Nephron (organoid): ENCODE measurements around the gene FNDC3B.

Experiments
- H3K27ac Mint-ChIP-seq, 3 experiments: 2 replicates each; pipeline ENCODE4 v1.8.0; 2020; ENCODE audit warnings: mixed read lengths in 3 of 3, mild to moderate bottlenecking in 2 of 3, moderate library complexity in 1 of 3
- H3K27me3 Mint-ChIP-seq: 2 replicates; pipeline ENCODE4 v1.8.0; 2021; ENCODE audit warnings: low read depth, mild to moderate bottlenecking, moderate library complexity, mixed read lengths
- H3K36me3 Mint-ChIP-seq: 2 replicates; pipeline ENCODE4 v1.8.0; 2020; ENCODE audit warnings: low read depth, mixed read lengths
- H3K4me1 Mint-ChIP-seq: 2 replicates; pipeline ENCODE4 v1.8.0; 2020; ENCODE audit warnings: mixed read lengths
- H3K4me3 Mint-ChIP-seq, 3 experiments: 2 replicates each; pipeline ENCODE4 v1.8.0; 2020; ENCODE audit warnings: mild to moderate bottlenecking in 3 of 3, mixed read lengths in 3 of 3, moderate library complexity in 2 of 3
- H3K9me3 Mint-ChIP-seq: 2 replicates; pipeline ENCODE4 v1.8.0; 2020; ENCODE audit warnings: mixed read lengths
- CTCF ChIP-seq, 3 experiments: fragments of 200-600 bp; sonication (generic); IDR thresholded peaks; one replicate each; pipeline ENCODE4 v1.5.0; 2021; ENCODE audit warnings: antibody characterized with exemption in 3 of 3; ENCODE audit not compliant: unreplicated experiment in 3 of 3

Gene FNDC3B

GRCh38 chr3:172171396-172172075 is 132.2 kb downstream of the FNDC3B start:
- H3K36me3 Mint-ChIP-seq: peaks cover 3% of the 10 kb centered on the region
- no peak overlapping the region for H3K4me3 Mint-ChIP-seq
- TF ChIP-seq CTCF (IDR thresholded peaks at IDR 0.05; ENCODE audit: unreplicated experiment in 3 of 3): no peak
- peak overlapping the region; percentile 89 to 96 (median 93) for H3K27ac Mint-ChIP-seq
- H3K4me1 Mint-ChIP-seq: peaks cover 83% of the 10 kb centered on the region
- H3K27me3 Mint-ChIP-seq: no peaks in the 10 kb centered on the region
- no peaks in the 10 kb centered on the region for H3K9me3 Mint-ChIP-seq

DNA sequence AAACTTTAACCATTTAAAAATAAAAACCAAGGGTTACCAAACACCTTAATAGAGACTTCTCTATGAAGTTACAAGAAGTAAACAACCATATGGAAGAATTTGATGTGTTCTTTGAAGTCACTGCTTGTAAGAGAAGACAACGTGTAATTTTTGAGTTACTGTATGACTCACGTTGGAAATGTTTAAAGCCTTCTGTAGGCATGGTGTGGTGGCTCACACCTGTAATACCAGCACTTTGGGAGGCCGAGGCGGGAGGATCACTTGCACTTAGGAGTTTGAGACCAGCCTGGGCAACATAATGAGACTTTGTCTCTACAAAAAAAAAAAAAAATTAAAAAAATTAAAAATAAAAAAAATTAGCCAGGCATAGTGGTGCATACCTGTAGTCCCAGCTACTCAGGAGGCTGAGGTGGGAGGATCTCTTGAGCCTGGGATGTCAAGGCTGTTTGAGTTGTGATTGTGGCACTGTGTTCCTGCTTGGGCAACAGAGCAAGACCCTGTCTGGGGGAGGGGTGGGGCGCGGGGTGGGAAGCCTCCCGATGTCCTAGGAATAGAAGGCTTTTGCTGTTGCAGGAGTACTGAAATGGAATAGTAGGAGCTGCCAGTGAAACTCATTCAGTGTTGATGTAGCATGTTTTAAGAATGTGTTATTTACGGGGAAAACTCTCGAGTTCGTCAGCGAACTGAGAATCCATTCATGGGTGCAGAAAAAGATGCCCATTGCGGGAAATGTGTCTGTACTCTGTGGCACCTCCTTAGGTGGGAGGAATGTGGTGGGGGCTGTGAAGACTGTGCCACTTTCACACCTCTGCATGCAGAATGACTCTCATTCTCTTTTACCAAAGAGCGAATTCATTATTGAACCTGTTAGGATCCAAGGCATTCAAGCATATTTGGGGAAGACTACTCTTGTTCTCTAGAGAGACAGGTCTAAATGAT is 134.2 kb downstream of the FNDC3B start:
- Mint-ChIP-seq H3K36me3 (peaks cover 15% of the 10 kb centered on the region), H3K9me3 (no peaks in the 10 kb centered on the region), H3K4me3 (no peak overlapping the region), H3K4me1 (peaks cover 83% of the 10 kb centered on the region), H3K27ac (peak overlapping the region; percentile 73 to 96 (median 91)), H3K27me3 (no peaks in the 10 kb centered on the region)
- no peak for TF ChIP-seq CTCF (IDR thresholded peaks at IDR 0.05; ENCODE audit: unreplicated experiment in 3 of 3)

- peak overlapping the region in 2 of 3 experiments; percentile 7 to 10 for H3K4me3 Mint-ChIP-seq
- peaks cover 74% of the 10 kb centered on the region for H3K4me1 Mint-ChIP-seq
- no peaks in the 10 kb centered on the region for H3K27me3 Mint-ChIP-seq
- H3K27ac Mint-ChIP-seq: peak overlapping the region; percentile 73 to 96 (median 91)
- peaks cover 15% of the 10 kb centered on the region for H3K36me3 Mint-ChIP-seq
- no peak for TF ChIP-seq CTCF (IDR thresholded peaks at IDR 0.05; ENCODE audit: unreplicated experiment in 3 of 3)
- no peaks in the 10 kb centered on the region for H3K9me3 Mint-ChIP-seq
Measured at GRCh38 chr3:172174513-172175253, 135.3 kb downstream of the FNDC3B start.

- peaks cover 76% of the 10 kb centered on the region for H3K4me1 Mint-ChIP-seq
- no peaks in the 10 kb centered on the region for H3K9me3 Mint-ChIP-seq
- peak overlapping the region in 2 of 3 experiments; percentile 7 to 10 for H3K4me3 Mint-ChIP-seq
- no peak for TF ChIP-seq CTCF (IDR thresholded peaks at IDR 0.05; ENCODE audit: unreplicated experiment in 3 of 3)
- peak overlapping the region; percentile 73 to 96 (median 91) for H3K27ac Mint-ChIP-seq
- no peaks in the 10 kb centered on the region for H3K27me3 Mint-ChIP-seq
- H3K36me3 Mint-ChIP-seq: peaks cover 15% of the 10 kb centered on the region
Measured at GRCh38 chr3:172175254-172175599, 135.8 kb downstream of the FNDC3B start.

DNA sequence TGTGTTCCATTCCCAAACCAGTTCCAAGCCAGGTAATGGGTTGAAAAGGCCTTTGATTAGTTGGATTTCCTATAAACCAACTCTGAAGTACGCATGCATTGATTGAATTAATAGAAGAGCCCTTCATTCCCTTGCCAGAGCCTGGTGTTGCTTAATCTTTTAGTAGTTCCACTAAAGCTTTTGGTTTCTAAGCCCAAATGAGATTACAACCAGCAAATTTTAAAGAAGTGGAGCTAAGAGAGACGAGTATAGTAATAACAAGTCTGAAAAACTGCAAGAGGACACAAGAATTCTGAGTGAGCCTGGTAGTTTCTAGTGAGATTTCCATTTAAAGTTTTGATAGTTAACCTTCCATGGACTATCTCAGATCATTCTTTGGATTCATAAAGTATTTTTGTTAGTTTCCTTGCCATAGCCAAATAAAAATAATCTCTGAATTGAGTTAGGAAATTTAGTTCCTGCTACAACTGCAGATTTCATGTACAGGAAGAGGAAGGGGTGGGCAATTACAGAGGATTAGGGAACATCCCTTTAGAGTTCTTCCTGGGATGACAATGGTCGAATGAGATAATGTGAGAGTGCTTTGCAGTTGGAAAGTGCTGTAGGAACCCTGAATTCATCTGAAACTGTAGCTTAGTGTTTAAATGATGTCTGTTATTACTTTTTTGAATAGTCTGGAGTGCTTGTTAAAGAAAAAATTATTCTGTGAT is 136.8 kb downstream of the FNDC3B start:
- Mint-ChIP-seq H3K27ac (peak overlapping the region; percentile 26 to 96 (median 64)), H3K36me3 (peaks cover 15% of the 10 kb centered on the region), H3K27me3 (no peaks in the 10 kb centered on the region), H3K4me3 (no peak overlapping the region), H3K9me3 (no peaks in the 10 kb centered on the region), H3K4me1 (peaks cover 71% of the 10 kb centered on the region)
- TF ChIP-seq CTCF (IDR thresholded peaks at IDR 0.05; ENCODE audit: unreplicated experiment in 3 of 3): no peak
